ENCODE measurements around the gene CLPX.

CLPX gene

GRCh38 chr15:65175511-65175910, 9.6 kb downstream of the CLPX start:
- TF ChIP-seq CTCF (IDR thresholded peaks at IDR 0.05; ENCODE audit: insufficient read depth, low read depth, low read length, missing control alignments) = no peak
- no peak for DNase-seq (ENCODE audit: low read depth)
- no peak overlapping the region for H3K4me3 ChIP-seq (ENCODE audit: low read length)

- DNase-seq (ENCODE audit: low read depth) = no peak
- H3K4me3 ChIP-seq (ENCODE audit: low read length) = no peak overlapping the region
- TF ChIP-seq CTCF (IDR thresholded peaks at IDR 0.05; ENCODE audit: insufficient read depth, low read depth, low read length, missing control alignments) = no peak
Measured at GRCh38 chr15:65174509-65174908, 10.6 kb downstream of the CLPX start.

- no peak for DNase-seq (ENCODE audit: low read depth)
- no peak for TF ChIP-seq CTCF (IDR thresholded peaks at IDR 0.05; ENCODE audit: insufficient read depth, low read depth, low read length, missing control alignments)
- H3K4me3 ChIP-seq (ENCODE audit: low read length) = no peak overlapping the region
Measured at GRCh38 chr15:65172531-65172930, 12.6 kb downstream of the CLPX start.

GRCh38 chr15:65171428-65171827, 13.7 kb downstream of the CLPX start:
- no peak for TF ChIP-seq CTCF (IDR thresholded peaks at IDR 0.05; ENCODE audit: insufficient read depth, low read depth, low read length, missing control alignments)
- no peak overlapping the region for H3K4me3 ChIP-seq (ENCODE audit: low read length)
- peak; percentile 76 for DNase-seq (ENCODE audit: low read depth)

- no peak overlapping the region for H3K4me3 ChIP-seq (ENCODE audit: low read length)
- DNase-seq (ENCODE audit: low read depth) = no peak
- no peak for TF ChIP-seq CTCF (IDR thresholded peaks at IDR 0.05; ENCODE audit: insufficient read depth, low read depth, low read length, missing control alignments)
Measured at GRCh38 chr15:65165875-65166274, 19.3 kb downstream of the CLPX start.

GRCh38 chr15:65164139-65164538, 21.0 kb downstream of the CLPX start:
- H3K4me3 ChIP-seq (ENCODE audit: low read length) = no peak overlapping the region
- no peak for TF ChIP-seq CTCF (IDR thresholded peaks at IDR 0.05; ENCODE audit: insufficient read depth, low read depth, low read length, missing control alignments)
- DNase-seq (ENCODE audit: low read depth) = no peak

- TF ChIP-seq CTCF (IDR thresholded peaks at IDR 0.05; ENCODE audit: insufficient read depth, low read depth, low read length, missing control alignments) = no peak
- H3K4me3 ChIP-seq (ENCODE audit: low read length) = no peak overlapping the region
- no peak for DNase-seq (ENCODE audit: low read depth)
Measured at GRCh38 chr15:65163041-65163440, 22.1 kb downstream of the CLPX start.
